K562 (cell line): ENCODE data around the gene FBP2. TPM values are rescaled to one million over a fixed set of nuclear protein-coding genes. Genes with fewer than 3 reads are reported as not detected.

Source experiments
- ATAC-seq: fragments of 200-7000 bp; cut with Tn5 transposase; 3 replicates; pipeline ENCODE4 v1.9.1; 2020; ENCODE audit warnings: moderate library complexity
- BruUV-seq: library from RNA; stranded (reverse); fragments of 400-500 nt; replicated peaks from 2 replicates; lab custom pipeline; 2021; lab: Mats Ljungman, UMichigan
- CTCF ChIA-PET: fragments of 300-600 bp; formaldehyde crosslinking; extraction: SDS; loops from one replicate; lab custom pipeline; 2021; ENCODE audit warnings: low intra/inter-chr PET ratio; lab: Yijun Ruan, JAX
- POLR2A ChIA-PET: fragments of 300-600, 350-650 bp; sonication (Branson Sonifier 250); formaldehyde crosslinking; extraction: SDS; loops from one replicate; lab custom pipeline; 2021; ENCODE audit warnings: antibody characterized with exemption, inconsistent platforms; lab: Yijun Ruan, JAX
- DNase-seq, 4 experiments: peaks; one replicate each; pipeline versions ENCODE4 v3.0.0 to v3.0.0-alpha.2; 2011 to 2018; ENCODE audit warnings: low spot score in 3 of 4, mixed read lengths in 3 of 4; ENCODE audit errors: extremely low read depth in 1 of 4
- FAIRE-seq: peaks from 2 replicates; lab custom pipeline; 2011; peaks lifted over from hg19 to GRCh38; lab: Jason Lieb, UNC
- H2AFZ ChIP-seq: 2 replicates; pipeline ENCODE4 v1.6.0; 2011; ENCODE audit warnings: low read depth, low read length, control low read depth, inconsistent platforms
- H3K27ac ChIP-seq: fragments of 200-600 bp; 3 replicates; pipeline ENCODE4 v1.8.0; 2011; ENCODE audit warnings: low read depth, mild to moderate bottlenecking, control low read depth, inconsistent platforms, low read length, moderate library complexity, mixed read lengths; ENCODE audit errors: extremely low read depth
- H3K27me3 ChIP-seq, 2 experiments: fragments of 300-600 bp in 1 of 2; 2 replicates in 1 of 2; 3 replicates in 1 of 2; pipeline versions ENCODE4 v1.6.0 to v1.8.0; 2011; ENCODE audit warnings: inconsistent platforms in 2 of 2, low read length in 2 of 2, mild to moderate bottlenecking in 1 of 2, mixed read lengths in 1 of 2, moderate library complexity in 1 of 2; ENCODE audit not compliant: control insufficient read depth in 2 of 2, insufficient read depth in 2 of 2
- H3K36me3 ChIP-seq: fragments of 300-600 bp; 3 replicates; pipeline ENCODE4 v1.8.0; 2011; ENCODE audit warnings: mild to moderate bottlenecking, low read length, inconsistent platforms; ENCODE audit not compliant: control insufficient read depth, insufficient read depth
- H3K4me1 ChIP-seq, 2 experiments: fragments of 200-600 bp in 1 of 2; replicated peaks in 1 of 2; 2 replicates in 1 of 2; 3 replicates in 1 of 2; pipeline versions ENCODE4 v1.5.1 to v1.8.0; 2011; ENCODE audit warnings: inconsistent platforms in 2 of 2, low read length in 2 of 2, mild to moderate bottlenecking in 1 of 2, mixed read lengths in 1 of 2, moderate library complexity in 1 of 2; ENCODE audit not compliant: control insufficient read depth in 2 of 2, insufficient read depth in 2 of 2
- H3K4me2 ChIP-seq: 2 replicates; pipeline ENCODE4 v1.6.1; 2011; ENCODE audit warnings: low read length, control low read depth, inconsistent platforms, mixed read lengths; ENCODE audit not compliant: insufficient read depth
- H3K4me3 ChIP-seq: fragments of 200-600 bp; sonication (generic), shearing (Covaris generic); 2 replicates; pipeline ENCODE4 v1.5.1; 2016; ENCODE audit warnings: control low read depth, inconsistent platforms
- H3K79me2 ChIP-seq: fragments of 200-600 bp; 3 replicates; pipeline ENCODE4 v1.8.0; 2011; ENCODE audit warnings: low read length, inconsistent platforms; ENCODE audit not compliant: control insufficient read depth, insufficient read depth
- H3K9ac ChIP-seq, 2 experiments: 2 replicates each; pipeline versions ENCODE4 v1.6.0 to v1.6.1; 2011; ENCODE audit warnings: low read depth in 2 of 2, low read length in 2 of 2, control low read depth in 1 of 2, inconsistent platforms in 1 of 2, mild to moderate bottlenecking in 1 of 2, mixed read lengths in 1 of 2; ENCODE audit not compliant: insufficient read depth in 1 of 2
- H3K9me1 ChIP-seq: one replicate; pipeline ENCODE4 v1.6.0; 2011; ENCODE audit warnings: inconsistent platforms, mild to moderate bottlenecking, low read length, moderate library complexity; ENCODE audit not compliant: control insufficient read depth, insufficient read depth
- H3K9me3 ChIP-seq: replicated peaks from 2 replicates; pipeline ENCODE4 v1.5.1; 2011; ENCODE audit warnings: low read depth, low read length, inconsistent platforms; ENCODE audit not compliant: control insufficient read depth, insufficient read depth
- H4K20me1 ChIP-seq: replicated peaks from 2 replicates; pipeline ENCODE4 v1.6.1; 2011; ENCODE audit warnings: low read length, inconsistent platforms, mixed read lengths; ENCODE audit not compliant: control insufficient read depth, insufficient read depth
- CEBPG ChIP-seq, 3 experiments: fragments of 200-800 bp in 1 of 3; sonication (Bioruptor generic) in 1 of 3; sonication (generic) in 1 of 3; formaldehyde crosslinking in 1 of 3; IDR thresholded peaks in 2 of 3; conservative IDR thresholded peaks in 1 of 3; 2 replicates each; pipeline versions ENCODE4 v1.6.1 to v1.8.0; 2016 to 2022; ENCODE audit warnings: missing compliant biosample characterization in 2 of 3, missing genetic modification characterization in 2 of 3, mild to moderate bottlenecking in 1 of 3, missing genetic modification reagents in 1 of 3
- E4F1 ChIP-seq: fragments of 250-450 bp; sonication (Bioruptor Pico); IDR thresholded peaks from 2 replicates; pipeline ENCODE4 v1.5.0; 2021; ENCODE audit warnings: mild to moderate bottlenecking, borderline replicate concordance
- ELF2 ChIP-seq: fragments of 250-450 bp; sonication (Bioruptor Pico); IDR thresholded peaks from 2 replicates; pipeline ENCODE4 v1.5.0; 2021; ENCODE audit warnings: mild to moderate bottlenecking
- ESRRB ChIP-seq: fragments of 250-450 bp; sonication (Bioruptor Pico); IDR thresholded peaks from 2 replicates; pipeline ENCODE4 v1.5.0; 2020; ENCODE audit warnings: mild to moderate bottlenecking, moderate library complexity, borderline replicate concordance
- KAT8 ChIP-seq: fragments of 450-650 bp; IDR thresholded peaks from 2 replicates; pipeline ENCODE4 v1.6.1; 2016; ENCODE audit warnings: low read depth, mild to moderate bottlenecking
- KLF16 ChIP-seq: IDR thresholded peaks from 2 replicates; pipeline ENCODE4 v1.6.1; 2016; ENCODE audit warnings: antibody characterized with exemption
- NR2C2 ChIP-seq, 2 experiments: fragments of 200-800 bp in 1 of 2; sonication (Bioruptor generic) in 1 of 2; sonication (generic) in 1 of 2; formaldehyde crosslinking in 1 of 2; IDR thresholded peaks; 2 replicates each; pipeline versions ENCODE4 v1.6.1 to v1.8.0; 2016 to 2022; ENCODE audit warnings: mild to moderate bottlenecking in 1 of 2, missing compliant biosample characterization in 1 of 2, missing genetic modification characterization in 1 of 2, missing genetic modification reagents in 1 of 2
- PHF20 ChIP-seq: fragments of 450-650 bp; IDR thresholded peaks from 2 replicates; pipeline ENCODE4 v1.6.1; 2018; ENCODE audit not compliant: partially characterized antibody
- POLR3G ChIP-seq: IDR thresholded peaks from 2 replicates; pipeline ENCODE4 v1.6.1; 2011; ENCODE audit not compliant: insufficient read length, insufficient replicate concordance; ENCODE audit errors: extremely low read depth
- RBFOX2 ChIP-seq: fragments of 200-400 bp; formaldehyde crosslinking; IDR thresholded peaks from 2 replicates; pipeline ENCODE4 v1.6.1; 2017; ENCODE audit warnings: low read depth, mild to moderate bottlenecking, low read length, moderate library complexity
- RCOR1 ChIP-seq, 2 experiments: IDR thresholded peaks; 2 replicates each; pipeline ENCODE4 v1.6.1; 2012; ENCODE audit warnings: low read depth in 2 of 2, low read length in 2 of 2, borderline replicate concordance in 1 of 2, improper control_type of control experiment in 1 of 2
- USF2 ChIP-seq: sonication (generic); formaldehyde crosslinking; IDR thresholded peaks from 2 replicates; pipeline ENCODE4 v1.5.0; 2020; ENCODE audit warnings: missing genetic modification reagents
- ZBTB1 ChIP-seq: sonication (generic); formaldehyde crosslinking; IDR thresholded peaks from 2 replicates; pipeline ENCODE4 v1.8.1; 2023; ENCODE audit warnings: missing genetic modification reagents, low read depth, mild to moderate bottlenecking, borderline replicate concordance
- ZNF280A ChIP-seq: fragments of 450-650 bp; IDR thresholded peaks from 2 replicates; pipeline ENCODE4 v1.6.1; 2018; ENCODE audit warnings: mild to moderate bottlenecking, low read depth; ENCODE audit not compliant: partially characterized antibody
- ZNF696 ChIP-seq: fragments of 250-450 bp; sonication (Bioruptor Pico); conservative IDR thresholded peaks from 2 replicates; pipeline ENCODE4 v1.4.0; 2020; ENCODE audit warnings: mild to moderate bottlenecking, moderate library complexity
- ZNF766 ChIP-seq: fragments of 200-800 bp; sonication (Bioruptor generic); conservative IDR thresholded peaks from 2 replicates; pipeline ENCODE4 v1.6.1; 2016; ENCODE audit warnings: missing genetic modification characterization, missing compliant biosample characterization
- WGBS: fragments of 100-300 bp; shearing (Covaris generic); methylation state at CpG from one replicate; pipeline ENCODE4 v1.1.6; 2016; ENCODE audit warnings: low coverage, mixed read lengths; ENCODE audit not compliant: insufficient coverage; ENCODE audit errors: missing lambda C conversion rate; 5-methylcytosine and 5-hydroxymethylcytosine counted together
- in situ Hi-C: fragments of 300-500 bp; cut with MboI; formaldehyde crosslinking; loops from 4 replicates; pipeline ENCODE4 v1.15.0; 2018; ENCODE audit warnings: inconsistent platforms, mixed read lengths
- intact Hi-C: fragments of 100-400 bp; cut with micrococcal nuclease; formaldehyde crosslinking; loops from 2 replicates; pipeline ENCODE4 v1.14.2; 2022
- polyA plus RNA-seq, 8 experiments: library from polyadenylated mRNA; depleted of rRNA in 4 of 8; stranded (reverse) in 5 of 8; unstranded in 3 of 8; fragments of >200 nt; fragmentation: Nextera tagmentation in 2 of 8; fragmentation: Illumina TruSeq in 1 of 8; extraction: Ambion mirVana in 2 of 8; extraction: Trizol in 1 of 8; gene quantifications; 2 replicates each; pipeline versions ENCODE4 v1.2.1 to v1.2.3, GENCODE V29; 2011 to 2014; ENCODE audit warnings: inconsistent platforms in 1 of 8, missing spikeins in 1 of 8
- total RNA-seq, 7 experiments: library from RNA; depleted of rRNA in 6 of 7; stranded (reverse); fragments of >200 nt in 6 of 7; fragmentation: Illumina TruSeq in 2 of 7; extraction: Trizol in 2 of 7; gene quantifications; 2 replicates each; pipeline versions ENCODE4 v1.2.1 to v1.2.3, GENCODE V29; 2011 to 2021; ENCODE audit warnings: low replicate concordance in 1 of 7

Gene FBP2
- total and polyA plus RNA-seq, 9 of the 15 experiments (the other 6 are each of a cell fraction or from before 2014, with no cell fraction given), result 0.06 TPM; not detected in 7

- TF ChIP-seq ESRRB (CRISPR knock-in tag) (no peak), USF2 (CRISPR knock-in tag) (no peak), POLR3G (no peak), E4F1 (CRISPR knock-in tag) (no peak), RCOR1 (IDR thresholded peaks at IDR 0.05; ENCODE audit: borderline replicate concordance in 1 of 2, low read depth in 2 of 2, low read length in 2 of 2) (no peak), ZNF766 (CRISPR knock-in tag) (no peak)
Measured at GRCh38 chr9:94577571-94577970, 16.1 kb downstream of the FBP2 start (continued).

GRCh38 chr9:94577036-94577435, 16.6 kb downstream of the FBP2 start:
- ChIA-PET CTCF (no interaction called here), POLR2A (no interaction called here)
- no peaks in the 10 kb centered on the region for H3K4me1 ChIP-seq
- no peak overlapping the region for H3K27ac ChIP-seq
- intact Hi-C loops, result no loop called here
- H3K27me3 ChIP-seq, result peaks cover 5 to 9% of the 10 kb centered on the region in 2 experiments; a peak in 4 of 5 replicates
- WGBS, result 0% methylated on average over 1 of the region's 1 CpG
- in situ Hi-C loops, result no loop called here
- no peak overlapping the region for H3K9ac ChIP-seq
- ATAC-seq, result no peak
- no peak overlapping the region for H2AFZ ChIP-seq
- no peaks in the 10 kb centered on the region for H3K79me2 ChIP-seq
- no peak for FAIRE-seq
- no peaks in the 10 kb centered on the region for H3K36me3 ChIP-seq
- BruUV-seq, result no TSS peak
- H4K20me1 ChIP-seq, result no peaks in the 10 kb centered on the region
- H3K4me2 ChIP-seq, result no peak overlapping the region
- no peaks in the 10 kb centered on the region for H3K9me3 ChIP-seq
- DNase-seq, result no peak
- no peak overlapping the region for H3K4me3 ChIP-seq
- H3K9me1 ChIP-seq, result no peaks in the 10 kb centered on the region
- TF ChIP-seq KLF16 (no peak), ZNF280A (no peak), ZBTB1 (CRISPR knock-in tag) (no peak), NR2C2 (CRISPR knock-in tag; IDR thresholded peaks at IDR 0.05) (no peak), NR2C2 (tag; IDR thresholded peaks at IDR 0.05) (no peak), RBFOX2 (no peak), PHF20 (no peak), KAT8 (no peak), ZNF696 (CRISPR knock-in tag) (no peak), ELF2 (CRISPR knock-in tag) (no peak), CEBPG (CRISPR knock-in tag; IDR thresholded peaks at IDR 0.05) (no peak), CEBPG (tag; conservative IDR thresholded peaks at IDR 0.05 in 1 of 2, IDR thresholded peaks at IDR 0.05 in 1 of 2) (no peak)
